Thymus (tissue), 11 donors: Measurements from ENCODE around the gene TAOK1. TPM values are rescaled to one million over a fixed set of nuclear protein-coding genes. Genes with fewer than 3 reads are reported as not detected.

Experiments used
- DNase-seq, 9 donors: peaks; one replicate each; pipeline ENCODE4 v3.0.0-alpha.2; 2013; ENCODE audit warnings: low spot score in 9 of 9, low read depth in 6 of 9, missing footprints in 1 of 9
- H3K27ac ChIP-seq, 2 donors: one replicate each; pipeline ENCODE4 v1.5.1; 2013; ENCODE audit warnings: control low read depth in 1 of 2, low read depth in 1 of 2, low read length in 1 of 2, mild to moderate bottlenecking in 1 of 2, moderate library complexity in 1 of 2
- H3K27me3 ChIP-seq, 2 donors: one replicate each; pipeline ENCODE4 v1.5.1; 2013; ENCODE audit warnings: low read length in 1 of 2; ENCODE audit not compliant: control insufficient read depth in 2 of 2, insufficient read depth in 1 of 2
- H3K36me3 ChIP-seq, 2 donors: one replicate each; pipeline ENCODE4 v1.5.1; 2013; ENCODE audit warnings: low read length in 1 of 2, mild to moderate bottlenecking in 1 of 2, moderate library complexity in 1 of 2; ENCODE audit not compliant: control insufficient read depth in 2 of 2, insufficient read depth in 2 of 2
- H3K4me1 ChIP-seq, 2 donors: one replicate each; pipeline ENCODE4 v1.5.1; 2013; ENCODE audit warnings: low read length in 2 of 2; ENCODE audit not compliant: control insufficient read depth in 2 of 2, insufficient read depth in 2 of 2
- H3K4me3 ChIP-seq, 2 donors: one replicate each; pipeline ENCODE4 v1.5.1; 2013; ENCODE audit warnings: low read length in 2 of 2, control low read depth in 1 of 2, mild to moderate bottlenecking in 1 of 2
- H3K9me3 ChIP-seq, 2 donors: one replicate each; pipeline ENCODE4 v1.5.1; 2013; ENCODE audit warnings: low read length in 1 of 2, mild to moderate bottlenecking in 1 of 2; ENCODE audit not compliant: control insufficient read depth in 2 of 2, insufficient read depth in 1 of 2
- WGBS: extraction: QIAGEN DNeasy Blood & Tissue Kit; methylation state at CpG from one replicate; pipeline ENCODE4 v1.1.7; 2013; 5-methylcytosine and 5-hydroxymethylcytosine counted together
- polyA plus RNA-seq: library from polyadenylated mRNA; stranded (reverse); fragments of 200-250 nt; gene quantifications from one replicate; pipeline ENCODE4 v1.2.3, GENCODE V29; 2013
- total RNA-seq: library from RNA; stranded (reverse); fragments of 120-200 nt; gene quantifications from one replicate; pipeline ENCODE4 v1.2.4, GENCODE V29; 2013
- donor health status: healthy.

The TAOK1 gene
- total and polyA plus RNA-seq, 2 donors: 11.2 to 19.5 TPM

- Histone ChIP-seq H3K4me3 (no peak overlapping the region), H3K9me3 (no peaks in the 10 kb centered on the region), H3K27ac (no peak overlapping the region), H3K36me3 (peaks cover 28 to 41% of the 10 kb centered on the region in 2 donors), H3K27me3 (no peaks in the 10 kb centered on the region), H3K4me1 (no peaks in the 10 kb centered on the region)
- 97% methylated on average over 3 of the region's 3 CpGs for WGBS
- no peak for DNase-seq
Measured at GRCh38 chr17:29526322-29526721, 136.2 kb downstream of the TAOK1 start.

- H3K4me1 ChIP-seq: no peaks in the 10 kb centered on the region
- no peak overlapping the region for H3K4me3 ChIP-seq
- no peak for DNase-seq
- no peak overlapping the region for H3K27ac ChIP-seq
- H3K27me3 ChIP-seq: no peaks in the 10 kb centered on the region
- H3K9me3 ChIP-seq: no peaks in the 10 kb centered on the region
- peaks cover 36 to 60% of the 10 kb centered on the region in 2 donors for H3K36me3 ChIP-seq
- 97% methylated on average over 8 of the region's 8 CpGs for WGBS
Measured at GRCh38 chr17:29533976-29534375, 143.8 kb downstream of the TAOK1 start.

- H3K36me3 ChIP-seq: peaks cover 22 to 36% of the 10 kb centered on the region in 2 donors
Measured at GRCh38 chr17:29544066-29544465, 153.9 kb downstream of the TAOK1 start.

GRCh38 chr17:29546085-29546484, 155.9 kb downstream of the TAOK1 start:
- Histone ChIP-seq H3K36me3 (peaks cover 18 to 29% of the 10 kb centered on the region in 2 donors), H3K27ac (no peak overlapping the region), H3K27me3 (no peaks in the 10 kb centered on the region), H3K4me1 (no peaks in the 10 kb centered on the region), H3K4me3 (no peak overlapping the region), H3K9me3 (no peaks in the 10 kb centered on the region)
- WGBS: 99% methylated on average over 1 of the region's 1 CpG
- DNase-seq: no peak

More at GRCh38 chr17:29544066-29544465, 153.9 kb downstream of the TAOK1 start:
- H3K9me3 ChIP-seq: no peaks in the 10 kb centered on the region
- no peaks in the 10 kb centered on the region for H3K27me3 ChIP-seq
- no peak for DNase-seq
- WGBS: 95% methylated on average over 4 of the region's 4 CpGs
- no peak overlapping the region for H3K4me3 ChIP-seq
- H3K27ac ChIP-seq: no peak overlapping the region
- no peaks in the 10 kb centered on the region for H3K4me1 ChIP-seq

DNA sequence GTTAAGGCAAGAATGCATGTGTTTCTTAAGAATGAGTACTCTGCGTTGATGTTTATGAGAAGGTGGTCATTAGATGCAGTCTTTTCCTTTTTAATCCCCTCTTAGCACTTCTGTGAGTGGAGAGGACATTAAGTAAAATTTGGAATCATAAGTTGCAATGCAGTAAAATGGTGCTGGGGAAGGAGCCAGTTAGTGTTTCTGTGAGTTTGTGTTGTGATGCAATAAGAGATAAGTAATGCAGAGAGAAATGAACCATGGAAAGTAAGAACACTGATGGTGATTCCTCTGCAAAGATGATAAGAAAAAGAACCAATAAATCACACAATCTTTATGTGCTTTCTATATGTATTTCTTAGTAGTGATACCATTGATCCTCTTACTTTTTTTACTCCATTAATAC, 156.7 kb downstream of the TAOK1 start:
- Histone ChIP-seq H3K4me1 (no peaks in the 10 kb centered on the region), H3K27ac (no peak overlapping the region), H3K4me3 (no peak overlapping the region), H3K9me3 (no peaks in the 10 kb centered on the region), H3K36me3 (peaks cover 13 to 29% of the 10 kb centered on the region in 2 donors), H3K27me3 (no peaks in the 10 kb centered on the region)
- no peak for DNase-seq
- WGBS: 98% methylated on average over 1 of the region's 1 CpG

DNA sequence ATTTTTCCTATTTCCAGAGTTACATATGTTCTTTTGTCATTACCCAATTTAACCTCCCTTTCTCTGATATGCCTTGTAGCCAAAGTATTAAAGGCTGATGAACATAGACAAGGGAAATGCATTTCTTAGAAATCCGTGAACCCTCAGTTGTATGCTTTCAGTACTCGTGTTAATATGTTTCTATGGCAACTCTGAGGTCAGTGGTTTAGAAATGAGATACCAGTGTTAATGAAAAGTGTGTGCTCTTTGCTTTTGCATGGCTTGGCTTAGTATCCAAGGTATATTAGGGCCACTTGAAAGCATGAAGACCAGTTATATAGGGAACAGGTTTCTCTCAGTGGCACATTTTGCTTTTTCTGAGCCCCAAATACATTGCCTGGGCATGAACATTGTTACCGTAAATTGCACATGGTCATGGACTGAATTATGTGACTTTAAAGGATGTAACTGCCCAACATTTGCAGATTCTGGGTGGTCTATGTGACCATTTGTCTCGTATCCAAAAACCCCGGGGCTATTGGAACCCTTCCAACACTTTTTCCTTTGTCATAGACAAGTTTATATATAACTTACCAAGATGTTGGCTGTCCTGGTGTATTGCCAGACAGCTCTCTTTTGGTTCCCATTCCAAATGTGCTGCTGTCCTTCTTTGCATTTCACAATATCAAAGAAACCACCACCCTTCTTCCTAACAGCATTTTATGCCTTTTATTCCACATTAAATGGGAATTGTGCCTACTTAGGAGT, 159.2 kb downstream of the TAOK1 start:
- DNase-seq: no peak
- Histone ChIP-seq H3K36me3 (peaks cover 0 to 7% of the 10 kb centered on the region in 2 donors), H3K27me3 (no peaks in the 10 kb centered on the region), H3K4me1 (no peaks in the 10 kb centered on the region), H3K4me3 (no peak overlapping the region), H3K9me3 (no peaks in the 10 kb centered on the region), H3K27ac (no peak overlapping the region)
- 66% methylated on average over 5 of the region's 5 CpGs for WGBS

GRCh38 chr17:29555840-29556239, 165.7 kb downstream of the TAOK1 start:
- H3K4me1 ChIP-seq: no peaks in the 10 kb centered on the region
- no peak overlapping the region for H3K27ac ChIP-seq
- WGBS: 97% methylated on average over 3 of the region's 3 CpGs
- no peak overlapping the region for H3K4me3 ChIP-seq
- no peaks in the 10 kb centered on the region for H3K36me3 ChIP-seq
- no peak for DNase-seq
- H3K27me3 ChIP-seq: no peaks in the 10 kb centered on the region
- H3K9me3 ChIP-seq: no peaks in the 10 kb centered on the region

GRCh38 chr17:29557085-29557738, 167.0 kb downstream of the TAOK1 start:
- peaks cover 0 to 3% of the 10 kb centered on the region in 2 donors for H3K9me3 ChIP-seq
- H3K4me1 ChIP-seq: peaks cover 0 to 7% of the 10 kb centered on the region in 2 donors
- H3K4me3 ChIP-seq: no peak overlapping the region
- 85% methylated on average over 1 of the region's 1 CpG for WGBS
- H3K36me3 ChIP-seq: peaks cover 0 to 4% of the 10 kb centered on the region in 2 donors
- H3K27ac ChIP-seq: no peak overlapping the region
- H3K27me3 ChIP-seq: peaks cover 0 to 2% of the 10 kb centered on the region in 2 donors
- DNase-seq: no peak

DNA sequence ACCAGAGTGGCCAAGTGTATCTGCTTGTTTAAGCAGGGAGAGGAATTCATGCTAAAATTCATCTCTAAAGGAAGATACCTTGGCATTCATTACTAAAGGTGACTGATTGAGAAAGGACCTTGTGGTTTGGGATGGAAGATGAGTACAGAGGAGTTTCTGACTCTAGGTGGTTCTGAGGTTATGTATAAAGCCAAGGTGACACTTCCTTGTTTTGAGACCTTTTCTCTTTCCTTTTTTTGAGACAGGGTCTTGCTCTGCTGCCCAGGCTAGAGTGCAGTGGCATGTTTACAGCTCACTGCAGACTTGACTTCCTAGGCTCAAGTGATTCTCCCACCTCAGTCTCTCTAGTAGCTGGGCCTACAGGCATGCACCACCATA, 167.6 kb downstream of the TAOK1 start:
- Histone ChIP-seq H3K27ac (no peak overlapping the region), H3K4me1 (peaks cover 0 to 8% of the 10 kb centered on the region in 2 donors), H3K27me3 (peaks cover 0 to 7% of the 10 kb centered on the region in 2 donors), H3K4me3 (no peak overlapping the region), H3K36me3 (peaks cover 0 to 10% of the 10 kb centered on the region in 2 donors), H3K9me3 (peaks cover 0 to 3% of the 10 kb centered on the region in 2 donors)
- no peak for DNase-seq
